HL-60/S4 treated with phorbol 12-myristate 13-acetate at 8.2 ng/mL for 4 days and 3 days (cell line): Measurements from ENCODE around the gene CPNE5.

Experiments
- in situ Hi-C: fragments of 300-500 bp; cut with MboI; formaldehyde crosslinking; loops from 2 replicates; pipeline ENCODE4 v1.15.0; 2022; ENCODE audit warnings: low sequenced_read_pairs

The CPNE5 gene

GRCh38 chr6:36691011-36691410, 148.2 kb downstream of the CPNE5 start:
- in situ Hi-C loops: no loop called here
